HEK293 (cell line): ENCODE measurements around the gene PTGER3.

Experiments used
- CTCF ChIA-PET: fragments of 350-600 bp; formaldehyde crosslinking; extraction: SDS; loops from one replicate; lab custom pipeline; 2021; ENCODE audit warnings: antibody characterized with exemption; lab: Yijun Ruan, JAX
- POLR2A ChIA-PET: fragments of 300-600 bp; formaldehyde crosslinking; extraction: SDS; loops from one replicate; lab custom pipeline; 2020; ENCODE audit warnings: antibody characterized with exemption, inconsistent platforms; lab: Yijun Ruan, JAX
- H3K27ac ChIP-seq: fragments of 200-500 bp; sonication (Bioruptor generic); 2 replicates; pipeline ENCODE4 v1.5.1; 2014; ENCODE audit warnings: low read depth, low read length, control low read depth, inconsistent platforms; ENCODE audit errors: extremely low read depth
- H3K36me3 ChIP-seq, 2 experiments: fragments of 200-500 bp in 1 of 2; sonication (Bioruptor generic) in 1 of 2; 1 replicate in 1 of 2; 2 replicates in 1 of 2; pipeline ENCODE4 v1.5.1; 2014 to 2017; ENCODE audit warnings: inconsistent platforms in 2 of 2, low read length in 2 of 2; ENCODE audit not compliant: control insufficient read depth in 2 of 2, insufficient read depth in 1 of 2
- H3K4me1 ChIP-seq: fragments of 200-500 bp; sonication (Bioruptor generic); 2 replicates; pipeline ENCODE4 v1.5.1; 2014; ENCODE audit warnings: mild to moderate bottlenecking, low read length, inconsistent platforms; ENCODE audit not compliant: control insufficient read depth, insufficient read depth
- H3K4me3 ChIP-seq: 2 replicates; pipeline ENCODE4 v1.5.1; 2011; ENCODE audit warnings: low read depth, mild to moderate bottlenecking, control low read depth, low read length, moderate library complexity
- H3K9me3 ChIP-seq: fragments of 200-500 bp; sonication (Bioruptor generic); 2 replicates; pipeline ENCODE4 v1.5.1; 2014; ENCODE audit warnings: low read depth, low read length, inconsistent platforms; ENCODE audit not compliant: control insufficient read depth, insufficient read depth
- GFI1B ChIP-seq: fragments of 450-650 bp; formaldehyde crosslinking; IDR thresholded peaks from 2 replicates; pipeline ENCODE4 v1.5.1; 2016; ENCODE audit warnings: missing biosample characterization, missing genetic modification characterization
- GLI4 ChIP-seq: fragments of 450-650 bp; formaldehyde crosslinking; IDR thresholded peaks from 2 replicates; pipeline ENCODE4 v1.5.1; 2016; ENCODE audit warnings: missing biosample characterization, missing genetic modification characterization
- PRDM1 ChIP-seq: fragments of 450-650 bp; formaldehyde crosslinking; IDR thresholded peaks from 2 replicates; pipeline ENCODE4; 2016; ENCODE audit warnings: missing biosample characterization, missing genetic modification characterization
- REPIN1 ChIP-seq: fragments of 450-650 bp; formaldehyde crosslinking; IDR thresholded peaks from 2 replicates; pipeline ENCODE4 v1.5.1; 2017; ENCODE audit warnings: missing biosample characterization, missing genetic modification characterization, low read depth
- TRIM28 ChIP-seq: IDR thresholded peaks from 2 replicates; pipeline ENCODE4 v1.6.1; 2011; ENCODE audit warnings: low read length, control low read depth, borderline replicate concordance
- ZBTB48 ChIP-seq: fragments of 450-650 bp; formaldehyde crosslinking; IDR thresholded peaks from 2 replicates; pipeline ENCODE4 v1.5.1; 2016; ENCODE audit warnings: missing biosample characterization, missing genetic modification characterization
- ZNF140 ChIP-seq: fragments of 450-650 bp; formaldehyde crosslinking; IDR thresholded peaks from 2 replicates; pipeline ENCODE4 v1.5.1; 2016; ENCODE audit warnings: missing biosample characterization, missing genetic modification characterization
- ZNF146 ChIP-seq: fragments of 450-650 bp; formaldehyde crosslinking; IDR thresholded peaks from 2 replicates; pipeline ENCODE4 v1.5.1; 2016; ENCODE audit warnings: missing biosample characterization, missing genetic modification characterization
- ZNF280D ChIP-seq: fragments of 450-650 bp; formaldehyde crosslinking; IDR thresholded peaks from 2 replicates; pipeline ENCODE4 v1.5.1; 2016; ENCODE audit warnings: missing biosample characterization, missing genetic modification characterization
- ZNF311 ChIP-seq: fragments of 450-650 bp; formaldehyde crosslinking; IDR thresholded peaks from 2 replicates; pipeline ENCODE4 v1.5.1; 2017; ENCODE audit warnings: missing biosample characterization, missing genetic modification characterization, borderline replicate concordance
- ZNF366 ChIP-seq: fragments of 450-650 bp; formaldehyde crosslinking; conservative IDR thresholded peaks from 2 replicates; pipeline ENCODE4 v1.5.1; 2016; ENCODE audit warnings: missing biosample characterization, missing genetic modification characterization
- ZNF501 ChIP-seq: fragments of 450-650 bp; formaldehyde crosslinking; IDR thresholded peaks from 2 replicates; pipeline ENCODE4 v1.5.1; 2016; ENCODE audit warnings: missing biosample characterization, missing genetic modification characterization
- ZNF514 ChIP-seq: fragments of 450-650 bp; formaldehyde crosslinking; IDR thresholded peaks from 2 replicates; pipeline ENCODE4 v1.5.1; 2016; ENCODE audit warnings: missing biosample characterization, missing genetic modification characterization
- ZNF610 ChIP-seq: fragments of 450-650 bp; formaldehyde crosslinking; IDR thresholded peaks from 2 replicates; pipeline ENCODE4 v1.5.1; 2016; ENCODE audit warnings: missing biosample characterization, missing genetic modification characterization, borderline replicate concordance
- ZNF645 ChIP-seq: fragments of 450-650 bp; formaldehyde crosslinking; IDR thresholded peaks from 2 replicates; pipeline ENCODE4; 2016; ENCODE audit warnings: missing biosample characterization, missing genetic modification characterization
- ZNF670 ChIP-seq: fragments of 450-650 bp; formaldehyde crosslinking; IDR thresholded peaks from 2 replicates; pipeline ENCODE4 v1.5.1; 2016; ENCODE audit warnings: missing biosample characterization, missing genetic modification characterization, low read depth
- ZNF837 ChIP-seq: fragments of 450-650 bp; formaldehyde crosslinking; IDR thresholded peaks from 2 replicates; pipeline ENCODE4 v1.5.1; 2016; ENCODE audit warnings: missing biosample characterization, missing genetic modification characterization
- TF ChIP-seq, protein P1 (sequence below): fragments of 450-650 bp; formaldehyde crosslinking; IDR thresholded peaks from 2 replicates; pipeline ENCODE4 v1.5.1; 2017; ENCODE audit warnings: missing biosample characterization, missing genetic modification characterization
- TF ChIP-seq, protein P2 (sequence below): fragments of 450-650 bp; formaldehyde crosslinking; IDR thresholded peaks from 2 replicates; pipeline ENCODE4 v1.5.1; 2016; ENCODE audit warnings: missing biosample characterization, missing genetic modification characterization
- TF ChIP-seq, protein P3 (sequence below): fragments of 450-650 bp; formaldehyde crosslinking; IDR thresholded peaks from 2 replicates; pipeline ENCODE4 v1.5.1; 2016; ENCODE audit warnings: missing biosample characterization, missing genetic modification characterization

PTGER3 gene

GRCh38 chr1:71041806-71042205 is 5.8 kb downstream of the PTGER3 start (continued):
- no peak for TF ChIP-seq GLI4 (tag by site-specific recombination)

DNA sequence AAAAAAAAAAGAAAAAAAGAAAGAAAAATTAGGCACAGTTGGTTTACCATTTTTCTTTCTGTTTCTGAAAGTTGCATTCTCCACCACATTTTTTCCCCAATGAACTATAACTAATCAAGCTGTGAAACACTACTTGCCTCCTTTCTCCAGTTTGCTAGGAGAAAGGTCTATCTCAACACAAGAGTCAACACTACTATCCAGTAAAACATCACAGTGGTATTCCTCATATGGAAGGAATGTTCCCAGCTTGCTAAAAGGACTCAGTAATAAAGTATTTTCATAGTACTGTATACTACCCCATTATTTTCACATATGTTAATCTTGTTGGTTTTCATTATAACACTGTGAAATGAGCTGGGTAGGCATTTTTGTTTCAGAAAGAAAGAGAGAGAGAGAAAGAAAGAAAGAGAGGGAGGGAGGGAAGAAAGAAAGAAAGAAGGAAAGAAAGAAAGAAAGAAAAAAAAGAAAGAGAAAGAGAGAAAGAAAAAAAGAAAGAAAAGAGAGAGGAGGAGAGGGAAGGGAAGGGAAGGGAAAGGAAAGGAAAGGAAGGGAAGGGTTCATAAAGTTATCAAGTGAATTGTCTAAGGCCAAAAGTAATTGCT is 7.9 kb downstream of the PTGER3 start:
- TF ChIP-seq TRIM28, result no peak
- TF ChIP-seq, protein P1, sequence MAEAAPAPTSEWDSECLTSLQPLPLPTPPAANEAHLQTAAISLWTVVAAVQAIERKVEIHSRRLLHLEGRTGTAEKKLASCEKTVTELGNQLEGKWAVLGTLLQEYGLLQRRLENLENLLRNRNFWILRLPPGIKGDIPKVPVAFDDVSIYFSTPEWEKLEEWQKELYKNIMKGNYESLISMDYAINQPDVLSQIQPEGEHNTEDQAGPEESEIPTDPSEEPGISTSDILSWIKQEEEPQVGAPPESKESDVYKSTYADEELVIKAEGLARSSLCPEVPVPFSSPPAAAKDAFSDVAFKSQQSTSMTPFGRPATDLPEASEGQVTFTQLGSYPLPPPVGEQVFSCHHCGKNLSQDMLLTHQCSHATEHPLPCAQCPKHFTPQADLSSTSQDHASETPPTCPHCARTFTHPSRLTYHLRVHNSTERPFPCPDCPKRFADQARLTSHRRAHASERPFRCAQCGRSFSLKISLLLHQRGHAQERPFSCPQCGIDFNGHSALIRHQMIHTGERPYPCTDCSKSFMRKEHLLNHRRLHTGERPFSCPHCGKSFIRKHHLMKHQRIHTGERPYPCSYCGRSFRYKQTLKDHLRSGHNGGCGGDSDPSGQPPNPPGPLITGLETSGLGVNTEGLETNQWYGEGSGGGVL (tag by site-specific recombination), result no peak
- no peak for TF ChIP-seq ZNF140 (tag by site-specific recombination)
- TF ChIP-seq ZNF146, result no peak
- no peak for TF ChIP-seq ZNF837 (tag by site-specific recombination)
- TF ChIP-seq ZNF514 (tag by site-specific recombination), result no peak
- no peak for TF ChIP-seq REPIN1 (tag by site-specific recombination)
- no peak for TF ChIP-seq ZNF670 (tag by site-specific recombination)
- TF ChIP-seq ZNF645 (tag by site-specific recombination), result no peak
- TF ChIP-seq ZNF366, result peak; percentile 51
- TF ChIP-seq, protein P2, sequence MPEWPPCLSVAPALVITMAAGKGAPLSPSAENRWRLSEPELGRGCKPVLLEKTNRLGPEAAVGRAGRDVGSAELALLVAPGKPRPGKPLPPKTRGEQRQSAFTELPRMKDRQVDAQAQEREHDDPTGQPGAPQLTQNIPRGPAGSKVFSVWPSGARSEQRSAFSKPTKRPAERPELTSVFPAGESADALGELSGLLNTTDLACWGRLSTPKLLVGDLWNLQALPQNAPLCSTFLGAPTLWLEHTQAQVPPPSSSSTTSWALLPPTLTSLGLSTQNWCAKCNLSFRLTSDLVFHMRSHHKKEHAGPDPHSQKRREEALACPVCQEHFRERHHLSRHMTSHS (tag by site-specific recombination), result no peak
- TF ChIP-seq ZNF280D (tag by site-specific recombination), result no peak
- peak; percentile 48; the same call in 1 of the 2 replicates for TF ChIP-seq PRDM1
- TF ChIP-seq ZNF501, result no peak
- Histone ChIP-seq H3K4me3 (no peak overlapping the region), H3K36me3 (no peaks in the 10 kb centered on the region), H3K9me3 (no peaks in the 10 kb centered on the region), H3K27ac (no peak overlapping the region), H3K4me1 (no peaks in the 10 kb centered on the region)
- ChIA-PET POLR2A (interaction anchor here (0.7 to 1.0 kb wide), 2 partner anchors 41 to 334 kb away, joined by 3 to 4 read pairs; no protein-coding TSS in a partner anchor), CTCF (no interaction called here)

DNA sequence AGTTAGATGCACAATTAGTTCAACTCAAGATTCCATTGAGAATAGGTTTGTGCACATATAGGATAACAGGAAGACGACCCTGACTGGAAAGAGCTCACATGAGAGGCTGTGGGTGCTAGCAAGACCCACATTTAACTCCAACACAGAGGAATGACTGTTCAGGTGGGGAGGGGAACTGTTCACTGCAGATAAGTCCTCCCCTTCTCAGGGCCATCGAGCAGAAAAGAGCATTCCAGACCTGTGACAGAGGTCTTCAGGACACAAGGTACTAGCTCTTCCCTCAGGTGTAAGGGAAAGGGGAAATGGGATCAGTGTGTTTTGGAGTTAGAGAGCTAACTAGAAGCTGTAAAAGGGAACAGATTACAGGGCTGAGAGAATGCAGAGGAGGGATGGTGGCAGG is 8.7 kb downstream of the PTGER3 start:
- Histone ChIP-seq H3K4me3 (no peak overlapping the region), H3K9me3 (no peaks in the 10 kb centered on the region), H3K4me1 (no peaks in the 10 kb centered on the region), H3K36me3 (no peaks in the 10 kb centered on the region), H3K27ac (no peak overlapping the region)
- POLR2A ChIA-PET, result no interaction called here
- TF ChIP-seq ZBTB48 (tag by site-specific recombination), result no peak
- TF ChIP-seq, protein P3, sequence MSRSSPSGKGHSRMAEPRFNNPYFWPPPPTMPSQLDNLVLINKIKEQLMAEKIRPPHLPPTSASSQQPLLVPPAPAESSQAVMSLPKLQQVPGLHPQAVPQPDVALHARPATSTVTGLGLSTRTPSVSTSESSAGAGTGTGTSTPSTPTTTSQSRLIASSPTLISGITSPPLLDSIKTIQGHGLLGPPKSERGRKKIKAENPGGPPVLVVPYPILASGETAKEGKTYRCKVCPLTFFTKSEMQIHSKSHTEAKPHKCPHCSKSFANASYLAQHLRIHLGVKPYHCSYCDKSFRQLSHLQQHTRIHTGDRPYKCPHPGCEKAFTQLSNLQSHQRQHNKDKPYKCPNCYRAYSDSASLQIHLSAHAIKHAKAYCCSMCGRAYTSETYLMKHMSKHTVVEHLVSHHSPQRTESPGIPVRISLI (tag by site-specific recombination), result no peak
- no peak for TF ChIP-seq ZNF311 (tag by site-specific recombination)
- TF ChIP-seq TRIM28, result no peak
- no peak for TF ChIP-seq GFI1B
- no peak for TF ChIP-seq ZNF610 (tag by site-specific recombination)
- CTCF ChIA-PET, result no interaction called here
